Natural killer cell (primary cell): ENCODE measurements around the gene MYLK. TPM values are rescaled to one million over a fixed set of nuclear protein-coding genes. Genes with fewer than 3 reads are reported as not detected.

ENCODE experiments used
- ATAC-seq, 3 donors: fragments of 150-1000 bp in 2 of 3; fragments of 200-7000 bp in 1 of 3; cut with Tn5 transposase; 1 replicate in 1 of 3; 2 replicates in 2 of 3; pipeline ENCODE4 v1.10.0; 2021; ENCODE audit warnings: mild to moderate bottlenecking in 2 of 3, moderate library complexity in 2 of 3
- DNase-seq, 2 donors: peaks; one replicate each; pipeline versions ENCODE4 v3.0.0 to v3.0.0-alpha.2; 2013 to 2021; ENCODE audit warnings: mixed read lengths in 1 of 2
- H3K27ac ChIP-seq: one replicate; pipeline ENCODE4 v1.5.1; 2013; ENCODE audit warnings: mild to moderate bottlenecking, low read length
- H3K27me3 ChIP-seq: one replicate; pipeline ENCODE4 v1.6.1; 2013; ENCODE audit warnings: low read length; ENCODE audit not compliant: control insufficient read depth, insufficient read depth
- H3K36me3 ChIP-seq: one replicate; pipeline ENCODE4 v1.6.1; 2013; ENCODE audit warnings: low read length; ENCODE audit not compliant: control insufficient read depth, insufficient read depth
- H3K4me1 ChIP-seq: one replicate; pipeline ENCODE4 v1.6.1; 2013; ENCODE audit warnings: low read length; ENCODE audit not compliant: control insufficient read depth, insufficient read depth
- H3K4me3 ChIP-seq: one replicate; pipeline ENCODE4 v1.5.1; 2013; ENCODE audit warnings: low read length
- H3K9me3 ChIP-seq: one replicate; pipeline ENCODE4 v1.6.1; 2013; ENCODE audit warnings: low read length; ENCODE audit not compliant: control insufficient read depth, insufficient read depth
- H3K27ac Mint-ChIP-seq, 2 donors: one replicate each; pipeline ENCODE4 v1.8.0; 2022; ENCODE audit warnings: mild to moderate bottlenecking in 2 of 2, mixed read lengths in 2 of 2, moderate library complexity in 1 of 2
- H3K27me3 Mint-ChIP-seq, 2 donors: one replicate each; pipeline ENCODE4 v1.8.0; 2022; ENCODE audit warnings: low read depth in 2 of 2, mixed read lengths in 2 of 2
- H3K36me3 Mint-ChIP-seq: one replicate; pipeline ENCODE4 v1.8.0; 2022; ENCODE audit warnings: mixed read lengths
- H3K4me1 Mint-ChIP-seq, 2 donors: one replicate each; pipeline ENCODE4 v1.8.0; 2022; ENCODE audit warnings: mixed read lengths in 2 of 2
- H3K4me3 Mint-ChIP-seq: one replicate; pipeline ENCODE4 v1.8.0; 2022; ENCODE audit warnings: mild to moderate bottlenecking, moderate library complexity, mixed read lengths
- H3K9me3 Mint-ChIP-seq, 2 donors: one replicate each; pipeline ENCODE4 v1.8.0; 2022; ENCODE audit warnings: mixed read lengths in 2 of 2
- CTCF ChIP-seq: fragments of 200-600 bp; IDR thresholded peaks from one replicate; pipeline ENCODE4 v1.8.0; 2022; ENCODE audit warnings: antibody characterized with exemption
- WGBS: methylation state at CpG from one replicate; pipeline ENCODE4 v1.1.7; 2013; ENCODE audit warnings: missing lambda C conversion rate; ENCODE audit not compliant: insufficient coverage; 5-methylcytosine and 5-hydroxymethylcytosine counted together
- intact Hi-C: fragments of 100-400 bp; cut with micrococcal nuclease; formaldehyde crosslinking; loops from one replicate; pipeline ENCODE4 v1.14.2; 2022
- total RNA-seq, 4 donors: library from RNA; stranded (reverse); fragments of 120-200 nt in 1 of 4; gene quantifications; one replicate each; pipeline versions ENCODE4 v1.2.3 to v1.2.4, GENCODE V29; 2013 to 2022

Gene MYLK
- total RNA-seq, 3 donors from 2014 or later (not counting 1 experiment from before 2014, with no cell fraction given) = 0.39 to 5.4 (median 3.4) TPM

DNA sequence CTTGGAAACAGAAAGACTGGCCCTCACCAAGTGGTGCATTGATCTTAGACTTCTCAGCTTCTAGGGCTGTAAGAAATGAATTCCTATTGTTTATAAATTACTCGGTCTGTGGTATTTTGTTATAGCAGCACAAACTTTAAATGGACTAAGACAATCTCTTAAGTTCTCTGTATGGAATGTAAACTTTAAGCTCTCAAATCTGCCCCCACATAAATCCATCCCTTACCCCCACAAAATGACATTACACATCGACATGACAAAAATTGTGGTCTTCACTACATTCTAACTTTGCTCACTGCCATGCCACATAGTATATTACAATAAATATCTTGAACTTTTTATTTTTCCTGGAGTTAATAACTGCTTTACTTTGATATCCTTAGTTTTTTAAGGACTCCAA, 121.3 kb downstream of the MYLK start:
- Mint-ChIP-seq H3K27me3 (no peaks in the 10 kb centered on the region), H3K4me3 (no peak overlapping the region), H3K36me3 (no peaks in the 10 kb centered on the region), H3K9me3 (no peaks in the 10 kb centered on the region), H3K27ac (no peak overlapping the region), H3K4me1 (peaks cover 2% of the 10 kb centered on the region in 2 donors)
- DNase-seq = no peak
- intact Hi-C loops = no loop called here
- no peak for ATAC-seq
- no peak overlapping the region for H3K4me3 ChIP-seq
- no peaks in the 10 kb centered on the region for H3K9me3 ChIP-seq
- no peaks in the 10 kb centered on the region for H3K36me3 ChIP-seq
- no peak overlapping the region for H3K27ac ChIP-seq
- no CpG with 5 or more reads among the region's 2 CpGs for WGBS
- H3K4me1 ChIP-seq = no peaks in the 10 kb centered on the region
- H3K27me3 ChIP-seq = no peaks in the 10 kb centered on the region
- TF ChIP-seq CTCF = no peak

DNA sequence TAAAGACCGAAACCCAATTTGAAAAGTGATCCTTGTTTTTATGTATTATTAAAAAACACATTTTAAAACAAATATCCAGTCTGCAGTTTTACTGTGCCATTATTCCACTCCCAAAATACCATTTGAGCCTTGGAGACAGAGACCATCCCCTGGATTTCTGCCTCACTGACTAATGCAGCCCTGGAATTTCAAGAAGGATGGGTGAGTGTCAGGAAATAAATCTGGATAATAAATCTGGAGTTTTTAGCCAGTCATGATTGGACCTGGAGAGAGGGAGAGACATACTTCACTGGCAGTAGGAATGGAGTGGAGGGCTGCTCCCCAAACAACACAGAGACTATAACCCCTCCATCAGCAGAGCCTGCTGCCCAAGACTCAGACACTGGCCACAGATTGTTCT, 123.3 kb downstream of the MYLK start:
- Histone ChIP-seq H3K4me3 (no peak overlapping the region), H3K9me3 (no peaks in the 10 kb centered on the region), H3K27me3 (no peaks in the 10 kb centered on the region), H3K4me1 (peaks cover 8% of the 10 kb centered on the region), H3K36me3 (no peaks in the 10 kb centered on the region), H3K27ac (no peak overlapping the region)
- Mint-ChIP-seq H3K4me3 (no peak overlapping the region), H3K36me3 (no peaks in the 10 kb centered on the region), H3K9me3 (no peaks in the 10 kb centered on the region), H3K27ac (no peak overlapping the region), H3K27me3 (peaks cover 0 to 3% of the 10 kb centered on the region in 2 donors), H3K4me1 (peaks cover 10% of the 10 kb centered on the region in 2 donors)
- WGBS = no CpG with 5 or more reads among the region's 1 CpG
- ATAC-seq (no peak), DNase-seq (no peak)
- no peak for TF ChIP-seq CTCF
- intact Hi-C loops = no loop called here

DNA sequence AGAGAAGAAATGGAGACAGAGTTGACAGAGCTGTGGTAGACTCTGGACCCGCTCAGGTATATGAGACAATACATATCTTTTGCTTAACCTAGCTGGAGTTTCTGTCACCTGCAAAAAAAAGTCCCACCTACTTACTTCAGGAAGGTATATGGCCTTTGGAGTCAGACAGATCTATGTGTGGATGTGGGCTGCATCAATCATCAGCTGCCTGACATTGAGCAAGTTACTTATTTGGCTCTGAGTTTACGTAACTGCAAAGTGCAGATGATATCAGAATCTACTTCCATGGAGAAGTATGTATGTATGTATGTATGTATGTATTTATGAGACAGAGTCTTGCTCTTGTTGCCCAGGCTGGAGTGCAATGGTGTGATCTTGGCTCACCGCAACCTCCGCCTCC, 124.3 kb downstream of the MYLK start:
- WGBS = 93% methylated on average over 4 of the region's 4 CpGs
- H3K9me3 ChIP-seq = no peaks in the 10 kb centered on the region
- intact Hi-C loops = no loop called here
- Mint-ChIP-seq H3K36me3 (no peaks in the 10 kb centered on the region), H3K4me1 (peaks cover 10% of the 10 kb centered on the region in 2 donors), H3K27ac (no peak overlapping the region), H3K27me3 (peaks cover 0 to 3% of the 10 kb centered on the region in 2 donors), H3K4me3 (no peak overlapping the region), H3K9me3 (no peaks in the 10 kb centered on the region)
- H3K4me1 ChIP-seq = peaks cover 8% of the 10 kb centered on the region
- no peak for TF ChIP-seq CTCF
- H3K4me3 ChIP-seq = no peak overlapping the region
- H3K27ac ChIP-seq = no peak overlapping the region
- no peaks in the 10 kb centered on the region for H3K27me3 ChIP-seq
- DNase-seq (no peak), ATAC-seq (no peak)
- no peaks in the 10 kb centered on the region for H3K36me3 ChIP-seq

GRCh38 chr3:123759311-123759710, 124.8 kb downstream of the MYLK start:
- H3K4me1 Mint-ChIP-seq = peaks cover 10% of the 10 kb centered on the region in 2 donors
- no peaks in the 10 kb centered on the region for H3K36me3 Mint-ChIP-seq
- no peak overlapping the region for H3K27ac Mint-ChIP-seq
- H3K9me3 Mint-ChIP-seq = no peaks in the 10 kb centered on the region
- Histone ChIP-seq H3K4me3 (no peak overlapping the region), H3K4me1 (peaks cover 8% of the 10 kb centered on the region), H3K36me3 (no peaks in the 10 kb centered on the region), H3K27me3 (no peaks in the 10 kb centered on the region), H3K9me3 (no peaks in the 10 kb centered on the region), H3K27ac (no peak overlapping the region)
- peaks cover 0 to 3% of the 10 kb centered on the region in 2 donors for H3K27me3 Mint-ChIP-seq
- no peak for DNase-seq
- TF ChIP-seq CTCF = no peak
- H3K4me3 Mint-ChIP-seq = no peak overlapping the region
- WGBS = 86% methylated on average over 3 of the region's 3 CpGs
- ATAC-seq = no peak
- intact Hi-C loops = no loop called here
